Central memory CD4-positive, alpha-beta T cell (primary cell): ENCODE results near the gene NFASC.

Experiments
- DNase-seq: peaks from one replicate; pipeline ENCODE4 v3.0.0; 2022

Gene NFASC

GRCh38 chr1:204962742-204963632 lies 92.3 kb downstream of the NFASC start:
- DNase-seq: no peak

- DNase-seq: no peak
These were observed 96.8 kb downstream of the NFASC start for GRCh38 chr1:204967451-204967850.

GRCh38 chr1:204968135-204968534 lies 97.5 kb downstream of the NFASC start:
- DNase-seq: no peak

GRCh38 chr1:204968951-204969350 lies 98.3 kb downstream of the NFASC start:
- DNase-seq: no peak

- DNase-seq: no peak
These were observed 100.3 kb downstream of the NFASC start for GRCh38 chr1:204970937-204971336.

- DNase-seq: no peak
These were observed 101.1 kb downstream of the NFASC start for GRCh38 chr1:204971517-204972336.

GRCh38 chr1:204972426-204972825 lies 101.8 kb downstream of the NFASC start:
- no peak for DNase-seq

- no peak for DNase-seq
These were observed 102.8 kb downstream of the NFASC start for GRCh38 chr1:204973449-204973848.

- no peak for DNase-seq
These were observed 103.7 kb downstream of the NFASC start for GRCh38 chr1:204974327-204974726.

GRCh38 chr1:204975021-204975420 lies 104.4 kb downstream of the NFASC start:
- DNase-seq: no peak

- DNase-seq: peak; percentile 30
These were observed 105.0 kb downstream of the NFASC start for GRCh38 chr1:204975568-204976235.

- no peak for DNase-seq
These were observed 106.0 kb downstream of the NFASC start for GRCh38 chr1:204976646-204977045.

GRCh38 chr1:204977318-204977717 lies 106.7 kb downstream of the NFASC start:
- DNase-seq: no peak

GRCh38 chr1:204978782-204979181 lies 108.1 kb downstream of the NFASC start:
- DNase-seq: no peak

- DNase-seq: no peak
These were observed 108.6 kb downstream of the NFASC start for GRCh38 chr1:204979306-204979705.

- no peak for DNase-seq
These were observed 109.4 kb downstream of the NFASC start for GRCh38 chr1:204979891-204980649.

- no peak for DNase-seq
These were observed 110.3 kb downstream of the NFASC start for GRCh38 chr1:204980840-204981405.

GRCh38 chr1:204983136-204983535 lies 112.5 kb downstream of the NFASC start:
- DNase-seq: no peak

- DNase-seq: no peak
These were observed 113.2 kb downstream of the NFASC start for GRCh38 chr1:204983881-204984280.

GRCh38 chr1:204984499-204984898 lies 113.8 kb downstream of the NFASC start:
- no peak for DNase-seq

- DNase-seq: no peak
These were observed 115.5 kb downstream of the NFASC start for GRCh38 chr1:204986181-204986580.

GRCh38 chr1:204987689-204988088 lies 117.0 kb downstream of the NFASC start:
- no peak for DNase-seq
